Measurements from ENCODE around the gene AGMO.

- no peak for TF ChIP-seq CTCF (conservative IDR thresholded peaks at IDR 0.05; ENCODE audit: low read depth, low read length)
- TF ChIP-seq EZH2phosphoT487 (IDR thresholded peaks at IDR 0.05; ENCODE audit: borderline replicate concordance, low read length) = no peak
Measured at GRCh38 chr7:15557686-15558085, 4.1 kb downstream of the AGMO start.

Measured in PC-3 (cell line).